ENCODE results near the gene FLT3. TPM values are rescaled to one million over a fixed set of nuclear protein-coding genes. Genes with fewer than 3 reads are reported as not detected.
A peak's percentile ranks its signal among the peaks of the same experiment; 100 is the strongest.

The FLT3 gene
- total and polyA plus RNA-seq, 10 of the 15 experiments (the other 5 are each of a cell fraction or from before 2014, with no cell fraction given), result 0.04 to 0.19 (median 0.11) TPM; not detected in 1

GRCh38 chr13:28067491-28067890 is 32.9 kb downstream of the FLT3 start (continued):
- no peak for TF ChIP-seq IRF3 (IDR thresholded peaks at IDR 0.05)
- no peak for TF ChIP-seq PRDM15 (CRISPR knock-in tag; IDR thresholded peaks at IDR 0.05)
- TF ChIP-seq TARDBP (IDR thresholded peaks at IDR 0.05; ENCODE audit: borderline replicate concordance), result no peak
- TF ChIP-seq CBX5 (IDR thresholded peaks at IDR 0.05; ENCODE audit: low read depth), result no peak
- no peak for TF ChIP-seq ETV6 (conservative IDR thresholded peaks at IDR 0.05 in 1 of 2, IDR thresholded peaks at IDR 0.05 in 1 of 2; ENCODE audit: borderline replicate concordance in 1 of 2, low read depth in 1 of 2)

GRCh38 chr13:28058866-28059613 is 41.3 kb downstream of the FLT3 start:
- intact Hi-C loops (cut with micrococcal nuclease; ENCODE audit: unreplicated experiment) (loop anchor here (10.0 kb wide), 1 partner anchor 596 kb away; the partner anchor contains the start of gene POMP), in situ Hi-C loops (cut with MboI) (no loop called here)
- no peak for DNase-seq (ENCODE audit: low read depth, low spot score)
- H3K4me1 ChIP-seq (ENCODE audit: control insufficient read depth, insufficient read depth, low read length), result peaks cover 19% of the 10 kb centered on the region
- H3K9ac ChIP-seq (ENCODE audit: control insufficient read depth, insufficient read depth, low read length), result no peak overlapping the region
- H2AFZ ChIP-seq (ENCODE audit: control insufficient read depth, low read depth, low read length), result no peak overlapping the region
- peak; percentile 47; the same call in 2 of the 3 replicates for ATAC-seq
- FAIRE-seq, result peak; percentile 56
- ChIA-PET RAD21 (ENCODE audit: unreplicated experiment) (interaction anchor here (1.3 kb wide), 1 partner anchor 81 kb away, joined by 4 read pairs; no protein-coding TSS in a partner anchor), POLR2A (no interaction called here), SMC1A (ENCODE audit: uncharacterized antibody, unreplicated experiment) (interaction anchor here (0.7 to 1.3 kb wide), 2 partner anchors 23 to 44 kb away, joined by 3 read pairs; no protein-coding TSS in a partner anchor), CTCF (interaction anchor here (0.6 to 1.9 kb wide), 6 partner anchors 9 to 215 kb away, joined by 3 to 5 read pairs (median 4); no protein-coding TSS in a partner anchor)
- no peaks in the 10 kb centered on the region for H4K20me1 ChIP-seq (ENCODE audit: control insufficient read depth, insufficient read depth)
- BruUV-seq (replicated peaks), result no TSS peak
- H3K27ac ChIP-seq (ENCODE audit: control insufficient read depth, insufficient read depth), result no peak overlapping the region
- no peaks in the 10 kb centered on the region for H3K9me3 ChIP-seq (replicated peaks; ENCODE audit: control insufficient read depth, insufficient read depth, low read length)
- WGBS (ENCODE audit: insufficient coverage, insufficient replicate concordance, low lambda C conversion rate, missing lambda C conversion rate), result 83% methylated on average over 13 of the region's 13 CpGs
- no peaks in the 10 kb centered on the region for H3K36me3 ChIP-seq (ENCODE audit: control insufficient read depth in 2 of 2, insufficient read depth in 2 of 2, low read length in 1 of 2)
- TF ChIP-seq CTCF (IDR thresholded peaks at IDR 0.05 in 2 of 3, conservative IDR thresholded peaks at IDR 0.05 in 1 of 3; ENCODE audit: control insufficient read depth in 2 of 3, extremely low read depth in 1 of 3, insufficient read depth in 1 of 3, low read depth in 3 of 3, low read length in 3 of 3) (peak; percentile 34 to 49 (median 44); a peak in 4 of 6 replicates), SMC3 (IDR thresholded peaks at IDR 0.05; ENCODE audit: borderline replicate concordance, low read length) (peak; percentile 42; the same call in 1 of the 2 replicates), TCF12 (IDR thresholded peaks at IDR 0.05; ENCODE audit: low read depth, low read length) (no peak), BACH1 (IDR thresholded peaks at IDR 0.05; ENCODE audit: borderline replicate concordance) (no peak), TBL1XR1 (IDR thresholded peaks at IDR 0.05; ENCODE audit: low read depth, low read length) (no peak), STAT3 (IDR thresholded peaks at IDR 0.05; ENCODE audit: low read depth, low read length) (no peak), RAD21 (IDR thresholded peaks at IDR 0.05; ENCODE audit: insufficient read depth, low read depth, low read length) (peak; percentile 45; the same call in 1 of the 2 replicates)
- no peaks in the 10 kb centered on the region for H3K79me2 ChIP-seq (ENCODE audit: control insufficient read depth, insufficient read depth, low read length)
- no peak overlapping the region for H3K4me3 ChIP-seq
- no peak overlapping the region for H3K4me2 ChIP-seq (ENCODE audit: control insufficient read depth, insufficient read depth)
- H3K27me3 ChIP-seq (replicated peaks in 1 of 2; ENCODE audit: control insufficient read depth in 2 of 2, insufficient read depth in 2 of 2, low read length in 1 of 2), result no peaks in the 10 kb centered on the region
